ENCODE measurements around the gene KDM4D. TPM values are rescaled to one million over a fixed set of nuclear protein-coding genes. Genes with fewer than 3 reads are reported as not detected.
"Not testable (repeated sequence)": the region's sequence is repeated elsewhere in the genome, so short reads cannot be mapped to it uniquely, and the experiment has no call there.

Gene KDM4D
- total RNA-seq, 1 experiment from 2014 or later: 3.4 TPM

- no peak for DNase-seq (ENCODE audit: low read depth)
Observed at GRCh38 chr11:94958121-94958696, 15.3 kb upstream of the KDM4D start.

- no peak for DNase-seq (ENCODE audit: low read depth)
Observed at GRCh38 chr11:94959179-94959578, 14.3 kb upstream of the KDM4D start.

DNA sequence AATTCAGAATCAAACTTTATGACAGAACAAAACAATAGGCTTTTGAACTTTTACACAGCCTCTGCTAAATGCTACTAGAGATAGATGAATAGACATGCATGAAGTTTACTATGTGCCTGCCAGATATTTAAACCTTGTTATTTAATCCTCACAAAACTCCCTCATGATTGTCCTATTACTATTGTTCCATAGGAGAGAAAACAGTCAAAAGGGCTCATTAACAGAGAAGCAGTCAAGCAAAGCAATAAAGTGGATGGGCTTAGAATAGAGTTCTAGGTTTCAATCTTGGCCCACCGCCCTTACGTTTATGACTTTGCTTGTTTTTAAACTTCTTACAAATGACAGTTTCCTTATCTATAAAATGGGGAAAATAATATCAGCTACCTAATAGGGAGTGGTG is 13.0 kb upstream of the KDM4D start:
- DNase-seq (ENCODE audit: low read depth): no peak

- no peak for DNase-seq (ENCODE audit: low read depth)
Observed at GRCh38 chr11:94961255-94961654, 12.3 kb upstream of the KDM4D start.

GRCh38 chr11:94964934-94965333 is 8.6 kb upstream of the KDM4D start:
- no peak for DNase-seq (ENCODE audit: low read depth)

DNA sequence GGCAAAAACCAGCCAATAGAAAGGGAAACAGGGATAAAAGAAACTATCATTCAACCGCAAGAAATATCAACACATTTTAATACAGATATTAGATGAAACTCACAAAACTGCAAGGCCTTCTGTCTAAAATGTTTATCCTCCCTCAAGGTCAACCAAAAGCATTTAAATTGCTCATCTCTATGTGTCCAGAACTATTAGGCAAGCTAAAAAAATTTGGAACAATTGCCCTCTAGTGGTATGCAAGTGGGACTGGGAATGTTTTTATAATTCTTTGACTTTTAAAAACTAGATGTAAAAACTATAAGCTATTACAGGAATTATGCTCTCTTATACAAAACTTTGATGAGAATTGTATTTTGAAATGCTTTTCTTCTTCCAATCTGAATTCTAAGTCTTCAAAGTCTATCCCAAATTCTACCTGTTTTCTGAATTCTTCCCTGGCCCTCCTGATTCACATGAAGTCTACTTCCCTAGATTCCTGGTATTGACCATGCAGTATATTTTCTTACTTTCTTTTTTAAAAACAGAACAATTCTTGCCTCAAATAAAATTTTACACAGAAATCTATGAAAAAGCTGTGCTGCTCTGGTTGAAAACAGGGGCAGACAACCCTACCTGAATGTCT is 5.1 kb upstream of the KDM4D start:
- DNase-seq (ENCODE audit: low read depth): no peak

DNA sequence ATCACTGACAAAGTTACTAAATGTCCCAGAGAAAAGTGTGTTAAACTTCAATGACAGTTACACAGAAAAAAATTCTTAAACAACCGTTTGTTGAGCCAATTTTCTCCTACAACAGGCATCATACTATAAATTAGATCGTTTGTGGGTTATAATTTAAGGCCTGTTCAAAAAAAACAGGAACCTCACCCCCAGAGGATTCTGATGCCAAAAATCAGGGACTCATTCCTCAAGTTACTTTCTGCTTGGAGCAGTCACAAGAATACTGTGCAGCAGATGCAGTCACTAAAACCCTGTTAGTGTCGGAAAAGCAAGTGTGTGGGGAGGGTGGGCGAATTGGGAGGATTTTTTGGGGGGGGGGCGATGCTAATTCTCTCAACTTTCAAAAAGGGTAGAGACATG is 810 bp upstream of the KDM4D start:
- DNase-seq (ENCODE audit: low read depth): no peak

- DNase-seq (ENCODE audit: low read depth): no peak
Observed at GRCh38 chr11:94974178-94974577, 669 bp downstream of the KDM4D start.

DNA sequence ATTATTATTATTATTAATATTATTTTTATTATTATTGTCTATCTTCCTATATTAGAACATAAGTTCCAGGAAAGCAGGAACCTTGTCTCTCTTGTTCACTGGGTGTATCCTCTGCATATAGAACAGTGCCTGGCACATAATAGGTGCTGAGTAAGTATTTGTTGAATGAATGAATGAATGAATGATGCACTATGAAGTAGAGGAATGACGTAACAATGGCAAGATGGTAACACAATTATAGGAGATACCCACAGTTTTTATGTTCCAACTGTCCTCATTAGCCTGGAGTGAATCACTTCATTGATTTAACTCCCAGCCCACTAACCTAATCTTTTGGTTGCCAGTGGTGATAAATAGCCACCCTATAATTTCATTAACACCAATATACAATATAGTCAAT is 2.1 kb downstream of the KDM4D start:
- DNase-seq (ENCODE audit: low read depth): no peak

GRCh38 chr11:94987378-94987777 is 13.9 kb downstream of the KDM4D start:
- no peak for DNase-seq (ENCODE audit: low read depth)

DNA sequence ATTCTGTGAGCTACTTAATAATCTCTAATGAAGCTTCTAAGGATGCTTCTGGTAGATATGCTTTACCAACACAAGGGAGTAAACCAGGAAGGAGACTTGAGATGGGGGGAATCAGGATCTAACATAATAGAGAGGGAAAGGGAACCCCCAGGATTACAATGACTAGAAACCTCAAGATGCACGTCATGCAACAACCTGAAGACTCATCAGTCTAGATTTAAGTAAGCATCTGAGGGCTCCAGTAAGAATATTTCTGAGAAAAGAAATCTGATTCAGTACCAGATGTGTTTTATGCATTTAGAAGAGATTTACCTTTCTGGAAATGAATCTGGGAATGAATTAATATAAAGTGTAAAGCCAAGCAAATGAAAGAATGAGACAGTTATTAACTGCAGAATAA is 15.2 kb downstream of the KDM4D start:
- DNase-seq (ENCODE audit: low read depth): no peak

GRCh38 chr11:94993400-94993943 is 20.0 kb downstream of the KDM4D start:
- DNase-seq (ENCODE audit: low read depth): no peak

- no peak for DNase-seq (ENCODE audit: low read depth)
Observed at GRCh38 chr11:94997437-94997836, 23.9 kb downstream of the KDM4D start.

DNA sequence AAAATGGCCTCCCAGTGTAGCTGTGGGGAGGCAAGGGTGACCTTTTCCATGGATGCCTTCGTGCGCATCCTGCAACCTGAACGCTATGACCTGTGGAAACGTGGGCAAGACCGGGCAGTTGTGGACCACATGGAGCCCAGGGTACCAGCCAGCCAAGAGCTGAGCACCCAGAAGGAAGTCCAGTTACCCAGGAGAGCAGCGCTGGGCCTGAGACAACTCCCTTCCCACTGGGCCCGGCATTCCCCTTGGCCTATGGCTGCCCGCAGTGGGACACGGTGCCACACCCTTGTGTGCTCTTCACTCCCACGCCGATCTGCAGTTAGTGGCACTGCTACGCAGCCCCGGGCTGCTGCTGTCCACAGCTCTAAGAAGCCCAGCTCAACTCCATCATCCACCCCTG is 24.8 kb downstream of the KDM4D start:
- DNase-seq (ENCODE audit: low read depth): no peak

DNA sequence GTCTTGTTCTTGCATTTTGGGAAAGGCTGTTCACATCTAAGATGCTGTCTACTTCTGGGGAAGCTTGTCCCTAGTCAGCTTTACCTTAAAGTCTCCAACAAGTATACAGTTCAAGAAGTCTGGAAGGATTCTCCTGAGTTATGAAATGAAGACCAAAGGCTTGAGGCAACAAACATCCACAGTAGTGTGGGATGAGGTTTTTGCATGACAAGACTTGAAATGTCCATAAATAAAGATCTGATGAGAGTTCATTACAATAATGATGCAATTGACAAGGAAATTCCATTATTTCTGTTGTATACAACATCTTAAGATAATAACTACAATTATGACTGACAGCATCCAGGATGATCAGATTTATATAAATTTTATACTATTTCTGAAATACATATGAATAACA is 30.2 kb downstream of the KDM4D start:
- no peak for DNase-seq (ENCODE audit: low read depth)

GRCh38 chr11:95005642-95006041 is 32.1 kb downstream of the KDM4D start:
- no peak for DNase-seq (ENCODE audit: low read depth)

- DNase-seq (ENCODE audit: low read depth): no peak
Observed at GRCh38 chr11:95011376-95011775, 37.9 kb downstream of the KDM4D start.

DNA sequence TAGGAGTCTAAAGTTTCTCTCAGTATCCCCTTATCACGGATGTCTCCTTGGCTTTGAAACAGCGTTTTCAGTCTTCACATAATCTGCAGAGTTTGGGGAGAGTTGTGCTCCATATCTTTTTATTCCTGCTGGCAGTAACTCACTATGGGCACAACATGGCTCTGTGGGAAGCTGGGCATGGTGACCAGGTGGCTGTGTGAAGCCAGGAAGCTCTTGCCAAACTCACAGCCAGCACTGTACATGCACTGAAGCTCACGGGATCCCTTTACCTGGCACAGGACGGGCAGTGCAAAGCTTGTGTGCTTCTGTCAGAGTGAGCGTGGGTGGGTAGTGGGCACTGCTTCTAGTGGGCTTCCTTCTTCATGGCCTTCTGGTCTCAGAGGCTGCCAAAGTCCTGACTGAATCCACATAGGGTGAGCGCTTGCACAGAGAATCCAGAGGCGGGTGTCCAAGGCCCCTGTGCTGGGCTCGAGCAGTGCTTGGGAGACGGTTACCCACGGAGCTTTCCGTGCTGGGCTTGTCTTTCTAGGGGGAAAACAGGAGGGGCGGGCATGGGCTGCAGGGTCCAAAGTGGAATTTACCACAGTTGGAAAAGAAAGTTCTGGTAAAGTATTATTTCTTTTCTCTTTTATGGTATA is 40.8 kb downstream of the KDM4D start:
- no peak for DNase-seq (ENCODE audit: low read depth)

DNA sequence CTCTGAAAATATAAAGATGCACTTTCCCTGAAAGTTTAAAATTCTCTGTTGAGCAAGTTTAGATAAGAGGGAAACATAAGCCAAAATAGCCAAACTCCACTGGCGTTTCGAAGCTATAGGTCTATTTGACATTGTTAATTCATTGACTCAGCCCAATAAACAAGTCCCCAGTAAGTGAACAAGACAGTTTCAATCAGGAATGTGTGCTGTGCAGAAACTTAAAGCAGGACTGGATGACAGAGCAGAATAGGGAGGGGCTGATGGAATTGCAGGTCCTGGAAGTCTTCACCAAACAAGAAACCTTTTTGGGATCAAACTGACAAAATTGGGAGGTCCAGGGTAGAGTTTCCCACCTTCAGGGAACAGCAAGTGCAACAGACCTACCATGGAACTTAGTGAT is 42.6 kb downstream of the KDM4D start:
- no peak for DNase-seq (ENCODE audit: low read depth)

DNA sequence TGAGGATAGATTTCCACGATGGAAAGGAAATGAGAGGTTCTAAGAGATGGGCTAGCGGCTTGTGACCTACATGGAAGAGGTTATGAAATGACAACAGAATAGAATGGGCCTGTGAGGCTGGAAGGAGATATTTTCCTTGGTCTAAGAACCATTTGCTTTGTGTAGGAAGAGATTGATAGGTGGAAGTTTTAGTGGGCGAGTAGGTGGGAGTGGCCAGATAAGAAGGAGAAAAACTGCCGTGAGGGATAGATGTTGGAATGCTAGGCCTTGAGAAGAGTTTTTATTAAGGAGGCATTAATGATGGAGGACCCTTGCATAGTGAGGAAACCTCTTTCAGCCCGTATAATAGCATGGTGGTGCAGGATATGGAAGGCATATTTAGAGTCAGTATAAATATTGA is 48.0 kb downstream of the KDM4D start:
- not testable (repeated sequence) for DNase-seq (ENCODE audit: low read depth)

GRCh38 chr11:95024958-95025357 is 51.4 kb downstream of the KDM4D start, which contains the start of gene KDM4E:
Gene KDM4E, plus strand, starts transcription at chr11:95025258. Its CDS starts 300 bp downstream, at chr11:95025558.
- DNase-seq (ENCODE audit: low read depth): no peak

DNA sequence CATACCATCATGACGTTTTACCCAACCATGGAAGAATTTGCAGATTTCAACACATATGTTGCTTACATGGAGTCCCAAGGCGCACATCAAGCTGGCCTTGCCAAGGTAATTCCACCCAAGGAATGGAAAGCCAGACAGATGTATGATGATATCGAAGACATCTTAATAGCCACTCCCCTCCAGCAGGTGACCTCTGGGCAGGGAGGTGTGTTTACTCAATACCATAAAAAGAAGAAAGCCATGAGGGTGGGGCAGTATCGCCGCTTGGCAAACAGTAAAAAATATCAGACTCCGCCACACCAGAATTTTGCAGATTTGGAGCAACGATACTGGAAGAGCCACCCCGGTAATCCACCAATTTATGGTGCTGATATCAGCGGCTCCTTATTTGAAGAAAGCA is 52.1 kb downstream of the KDM4D start:
- not testable (repeated sequence) for DNase-seq (ENCODE audit: low read depth)

DNA sequence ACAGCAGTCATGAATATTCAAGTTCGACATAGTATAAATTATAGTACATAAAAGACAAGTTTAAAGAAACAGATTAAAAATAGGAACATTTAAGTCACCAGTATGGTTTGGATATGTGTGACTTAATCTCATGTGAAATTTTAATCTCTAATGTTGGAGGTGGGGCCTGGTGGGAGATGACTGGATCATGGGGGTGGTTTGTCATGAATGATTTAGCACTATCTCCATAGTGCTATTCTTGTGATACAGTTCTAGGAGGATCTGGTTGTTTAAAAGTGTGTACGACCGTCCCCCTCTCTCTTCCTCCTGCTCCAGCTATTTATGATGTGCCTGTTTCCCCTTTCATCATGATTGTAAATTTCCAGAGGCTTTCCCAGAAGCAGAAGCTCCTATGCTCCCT is 54.8 kb downstream of the KDM4D start:
- DNase-seq (ENCODE audit: low read depth): no peak

Data from Daoy (cell line).